Hepatocyte (in vitro differentiated cells): ENCODE results near the gene YTHDC2.

ENCODE experiments used
- CTCF ChIP-seq: fragments of 200-600 bp; sonication (generic); IDR thresholded peaks from 2 replicates; pipeline ENCODE4 v1.5.1; 2016; ENCODE audit warnings: antibody characterized with exemption, mild to moderate bottlenecking; ENCODE audit not compliant: poor library complexity
- EZH2 ChIP-seq: fragments of 200-600 bp; sonication (generic); IDR thresholded peaks from 2 replicates; pipeline ENCODE4 v1.6.1; 2016; ENCODE audit warnings: antibody characterized with exemption, mild to moderate bottlenecking, borderline replicate concordance

GRCh38 chr5:113487416-113487780 is 26.1 kb upstream of the YTHDC2 start:
- TF ChIP-seq EZH2 (no peak), CTCF (no peak)
